GM12878 (cell line): ENCODE measurements around the gene DLGAP5.

Experiments
- BHLHE40 ChIP-seq, 2 experiments: fragments of 450-650 bp in 1 of 2; IDR thresholded peaks; 2 replicates each; pipeline ENCODE4 v1.6.1; 2011 to 2017; ENCODE audit warnings: low read depth in 2 of 2, borderline replicate concordance in 1 of 2, improper control_type of control experiment in 1 of 2, low read length in 1 of 2, mild to moderate bottlenecking in 1 of 2
- CBX5 ChIP-seq: sonication (generic); IDR thresholded peaks from 2 replicates; pipeline ENCODE4 v1.6.1; 2016; ENCODE audit warnings: low read depth, moderate library complexity, mild to moderate bottlenecking, inconsistent platforms
- EP300 ChIP-seq, 2 experiments: fragments of 150-350 bp in 1 of 2; IDR thresholded peaks; 2 replicates each; pipeline ENCODE4 v1.6.1; 2011 to 2012; ENCODE audit warnings: low read depth in 2 of 2, low read length in 2 of 2, borderline replicate concordance in 1 of 2, improper control_type of control experiment in 1 of 2, inconsistent platforms in 1 of 2; ENCODE audit not compliant: control insufficient read depth in 1 of 2
- MEF2A ChIP-seq: IDR thresholded peaks from 2 replicates; pipeline ENCODE4 v1.6.1; 2011; ENCODE audit warnings: low read depth, mild to moderate bottlenecking, low read length, moderate library complexity; ENCODE audit not compliant: insufficient read depth
- MXI1 ChIP-seq: fragments of 150-350 bp; IDR thresholded peaks from 2 replicates; pipeline ENCODE4 v1.6.1; 2011; ENCODE audit warnings: low read depth, mild to moderate bottlenecking, inconsistent platforms, low read length, improper control_type of control experiment
- NR2C2 ChIP-seq: IDR thresholded peaks from 2 replicates; pipeline ENCODE4 v1.6.1; 2011; ENCODE audit warnings: borderline replicate concordance, low read depth; ENCODE audit not compliant: control insufficient read depth, insufficient read length
- POLR2A ChIP-seq: IDR thresholded peaks from 2 replicates; pipeline ENCODE4 v1.6.1; 2011; ENCODE audit warnings: low read depth, mild to moderate bottlenecking, low read length
- SMARCA5 ChIP-seq: fragments of 450-650 bp; IDR thresholded peaks from 2 replicates; pipeline ENCODE4 v1.6.1; 2017; ENCODE audit warnings: mild to moderate bottlenecking
- SP1 ChIP-seq: IDR thresholded peaks from one replicate; pipeline ENCODE4 v1.6.1; 2011; ENCODE audit warnings: low read depth, low read length
- TCF7 ChIP-seq: IDR thresholded peaks from 2 replicates; pipeline ENCODE4 v1.6.1; 2014; ENCODE audit warnings: antibody characterized with exemption, borderline replicate concordance
- TF ChIP-seq, protein P1 (sequence below), 3 experiments: IDR thresholded peaks in 2 of 3; conservative IDR thresholded peaks in 1 of 3; 2 replicates each; pipeline ENCODE4 v1.5.1; 2011; ENCODE audit warnings: low read depth in 3 of 3, low read length in 3 of 3, mild to moderate bottlenecking in 3 of 3, control low read depth in 2 of 3, moderate library complexity in 2 of 3, inconsistent platforms in 1 of 3, mixed read lengths in 1 of 3; ENCODE audit not compliant: control insufficient read depth in 2 of 3, insufficient read depth in 1 of 3; ENCODE audit errors: extremely low read depth in 1 of 3
- TF ChIP-seq, protein P2 (sequence below): fragments of 450-650 bp; IDR thresholded peaks from 2 replicates; pipeline ENCODE4 v1.6.1; 2017; ENCODE audit warnings: mild to moderate bottlenecking
- TF ChIP-seq, protein P3 (sequence below): IDR thresholded peaks from 2 replicates; pipeline ENCODE4 v1.6.1; 2012; ENCODE audit warnings: low read length, inconsistent platforms
- TF ChIP-seq, protein P4 (sequence below): IDR thresholded peaks from 2 replicates; pipeline ENCODE4 v1.6.1; 2012; ENCODE audit warnings: low read depth, low read length, improper control_type of control experiment

DNA sequence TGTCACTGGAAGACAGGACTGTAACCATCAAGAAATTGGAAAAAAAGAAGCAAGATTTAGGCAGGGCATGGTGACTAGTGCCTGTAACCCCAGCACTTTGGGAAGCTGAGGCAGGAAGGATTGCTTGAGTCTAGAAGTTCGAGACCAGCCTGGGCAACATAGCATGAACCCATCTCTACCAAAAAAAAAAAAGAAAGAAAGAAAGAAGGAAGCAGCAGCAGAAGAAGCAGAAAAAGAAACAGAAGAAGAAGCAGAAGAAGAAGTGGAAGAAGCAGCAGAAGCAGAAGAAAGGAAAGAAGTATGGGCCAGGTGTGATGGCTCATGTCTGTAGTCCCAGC, 92.9 kb downstream of the DLGAP5 start:
- TF ChIP-seq MXI1 (no peak), BHLHE40 (IDR thresholded peaks at IDR 0.05; ENCODE audit: borderline replicate concordance in 1 of 2, low read depth in 2 of 2, low read length in 1 of 2) (no peak), POLR2A (no peak), MEF2A (no peak), NR2C2 (no peak), TCF7 (no peak), EP300 (IDR thresholded peaks at IDR 0.05; ENCODE audit: borderline replicate concordance in 1 of 2, control insufficient read depth in 1 of 2, low read depth in 2 of 2, low read length in 2 of 2) (no peak), SP1 (peak; percentile 18), CBX5 (no peak), SMARCA5 (no peak)
- TF ChIP-seq, protein P1, sequence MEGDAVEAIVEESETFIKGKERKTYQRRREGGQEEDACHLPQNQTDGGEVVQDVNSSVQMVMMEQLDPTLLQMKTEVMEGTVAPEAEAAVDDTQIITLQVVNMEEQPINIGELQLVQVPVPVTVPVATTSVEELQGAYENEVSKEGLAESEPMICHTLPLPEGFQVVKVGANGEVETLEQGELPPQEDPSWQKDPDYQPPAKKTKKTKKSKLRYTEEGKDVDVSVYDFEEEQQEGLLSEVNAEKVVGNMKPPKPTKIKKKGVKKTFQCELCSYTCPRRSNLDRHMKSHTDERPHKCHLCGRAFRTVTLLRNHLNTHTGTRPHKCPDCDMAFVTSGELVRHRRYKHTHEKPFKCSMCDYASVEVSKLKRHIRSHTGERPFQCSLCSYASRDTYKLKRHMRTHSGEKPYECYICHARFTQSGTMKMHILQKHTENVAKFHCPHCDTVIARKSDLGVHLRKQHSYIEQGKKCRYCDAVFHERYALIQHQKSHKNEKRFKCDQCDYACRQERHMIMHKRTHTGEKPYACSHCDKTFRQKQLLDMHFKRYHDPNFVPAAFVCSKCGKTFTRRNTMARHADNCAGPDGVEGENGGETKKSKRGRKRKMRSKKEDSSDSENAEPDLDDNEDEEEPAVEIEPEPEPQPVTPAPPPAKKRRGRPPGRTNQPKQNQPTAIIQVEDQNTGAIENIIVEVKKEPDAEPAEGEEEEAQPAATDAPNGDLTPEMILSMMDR (IDR thresholded peaks at IDR 0.05 in 2 of 3, conservative IDR thresholded peaks at IDR 0.05 in 1 of 3; ENCODE audit: control insufficient read depth in 2 of 3, extremely low read depth in 1 of 3, insufficient read depth in 1 of 3, low read depth in 3 of 3, low read length in 3 of 3) = no peak
- TF ChIP-seq, protein P2, sequence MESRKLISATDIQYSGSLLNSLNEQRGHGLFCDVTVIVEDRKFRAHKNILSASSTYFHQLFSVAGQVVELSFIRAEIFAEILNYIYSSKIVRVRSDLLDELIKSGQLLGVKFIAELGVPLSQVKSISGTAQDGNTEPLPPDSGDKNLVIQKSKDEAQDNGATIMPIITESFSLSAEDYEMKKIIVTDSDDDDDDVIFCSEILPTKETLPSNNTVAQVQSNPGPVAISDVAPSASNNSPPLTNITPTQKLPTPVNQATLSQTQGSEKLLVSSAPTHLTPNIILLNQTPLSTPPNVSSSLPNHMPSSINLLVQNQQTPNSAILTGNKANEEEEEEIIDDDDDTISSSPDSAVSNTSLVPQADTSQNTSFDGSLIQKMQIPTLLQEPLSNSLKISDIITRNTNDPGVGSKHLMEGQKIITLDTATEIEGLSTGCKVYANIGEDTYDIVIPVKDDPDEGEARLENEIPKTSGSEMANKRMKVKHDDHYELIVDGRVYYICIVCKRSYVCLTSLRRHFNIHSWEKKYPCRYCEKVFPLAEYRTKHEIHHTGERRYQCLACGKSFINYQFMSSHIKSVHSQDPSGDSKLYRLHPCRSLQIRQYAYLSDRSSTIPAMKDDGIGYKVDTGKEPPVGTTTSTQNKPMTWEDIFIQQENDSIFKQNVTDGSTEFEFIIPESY = no peak
- TF ChIP-seq, protein P3, sequence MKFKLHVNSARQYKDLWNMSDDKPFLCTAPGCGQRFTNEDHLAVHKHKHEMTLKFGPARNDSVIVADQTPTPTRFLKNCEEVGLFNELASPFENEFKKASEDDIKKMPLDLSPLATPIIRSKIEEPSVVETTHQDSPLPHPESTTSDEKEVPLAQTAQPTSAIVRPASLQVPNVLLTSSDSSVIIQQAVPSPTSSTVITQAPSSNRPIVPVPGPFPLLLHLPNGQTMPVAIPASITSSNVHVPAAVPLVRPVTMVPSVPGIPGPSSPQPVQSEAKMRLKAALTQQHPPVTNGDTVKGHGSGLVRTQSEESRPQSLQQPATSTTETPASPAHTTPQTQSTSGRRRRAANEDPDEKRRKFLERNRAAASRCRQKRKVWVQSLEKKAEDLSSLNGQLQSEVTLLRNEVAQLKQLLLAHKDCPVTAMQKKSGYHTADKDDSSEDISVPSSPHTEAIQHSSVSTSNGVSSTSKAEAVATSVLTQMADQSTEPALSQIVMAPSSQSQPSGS = no peak; the same call in 1 of the 2 replicates
- TF ChIP-seq, protein P4, sequence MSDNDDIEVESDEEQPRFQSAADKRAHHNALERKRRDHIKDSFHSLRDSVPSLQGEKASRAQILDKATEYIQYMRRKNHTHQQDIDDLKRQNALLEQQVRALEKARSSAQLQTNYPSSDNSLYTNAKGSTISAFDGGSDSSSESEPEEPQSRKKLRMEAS = no peak
